GM12878 (cell line): Measurements from ENCODE around the gene KLHL22.

Source experiments
- ASH2L ChIP-seq: fragments of 300-600, 200-600 bp; sonication (generic); IDR thresholded peaks from 2 replicates; pipeline ENCODE4 v1.6.1; 2017; ENCODE audit warnings: low read depth, mild to moderate bottlenecking, borderline replicate concordance
- BCL11A ChIP-seq: IDR thresholded peaks from 2 replicates; pipeline ENCODE4 v1.6.1; 2011; ENCODE audit warnings: low read depth, low read length
- CTCF ChIP-seq, 3 experiments: IDR thresholded peaks in 2 of 3; conservative IDR thresholded peaks in 1 of 3; 2 replicates each; pipeline ENCODE4 v1.5.1; 2011; ENCODE audit warnings: low read depth in 3 of 3, low read length in 3 of 3, mild to moderate bottlenecking in 3 of 3, control low read depth in 2 of 3, moderate library complexity in 2 of 3, inconsistent platforms in 1 of 3, mixed read lengths in 1 of 3; ENCODE audit not compliant: control insufficient read depth in 2 of 3, insufficient read depth in 1 of 3; ENCODE audit errors: extremely low read depth in 1 of 3
- HDAC2 ChIP-seq: fragments of 200-600 bp; sonication (generic); IDR thresholded peaks from 2 replicates; pipeline ENCODE4 v1.6.1; 2017
- MAX ChIP-seq: IDR thresholded peaks from 2 replicates; pipeline ENCODE4 v1.6.1; 2012; ENCODE audit warnings: low read depth, low read length, improper control_type of control experiment
- POLR2AphosphoS5 ChIP-seq: IDR thresholded peaks from 2 replicates; pipeline ENCODE4 v1.6.1; 2011; ENCODE audit warnings: mild to moderate bottlenecking, low read length, inconsistent platforms
- RAD21 ChIP-seq: IDR thresholded peaks from 2 replicates; pipeline ENCODE4 v1.6.1; 2011; ENCODE audit warnings: mild to moderate bottlenecking, low read depth, low read length, moderate library complexity; ENCODE audit not compliant: insufficient read depth
- SRF ChIP-seq, 2 experiments: IDR thresholded peaks; 2 replicates each; pipeline ENCODE4 v1.6.1; 2011; ENCODE audit warnings: low read depth in 2 of 2, low read length in 2 of 2, mild to moderate bottlenecking in 1 of 2, moderate library complexity in 1 of 2
- TCF3 ChIP-seq: IDR thresholded peaks from 2 replicates; pipeline ENCODE4 v1.6.1; 2012; ENCODE audit warnings: low read depth, mild to moderate bottlenecking, low read length, borderline replicate concordance; ENCODE audit not compliant: insufficient read depth
- ZBTB11 ChIP-seq: fragments of 450-650 bp; formaldehyde crosslinking; IDR thresholded peaks from 2 replicates; pipeline ENCODE4 v1.5.0; 2022; ENCODE audit warnings: mild to moderate bottlenecking, missing genetic modification characterization
- ZNF274 ChIP-seq: IDR thresholded peaks from one replicate; pipeline ENCODE4 v1.8.0; 2011; ENCODE audit not compliant: insufficient read length, insufficient read depth
- TF ChIP-seq, protein P1 (sequence below): fragments of 450-650 bp; formaldehyde crosslinking; IDR thresholded peaks from 2 replicates; pipeline ENCODE4 v1.4.0; 2020; ENCODE audit warnings: mild to moderate bottlenecking, moderate library complexity
- TF ChIP-seq, protein P2 (sequence below): IDR thresholded peaks from 2 replicates; pipeline ENCODE4 v1.6.1; 2011; ENCODE audit warnings: low read depth, mild to moderate bottlenecking, low read length, moderate library complexity, borderline replicate concordance; ENCODE audit errors: extremely low read depth

DNA sequence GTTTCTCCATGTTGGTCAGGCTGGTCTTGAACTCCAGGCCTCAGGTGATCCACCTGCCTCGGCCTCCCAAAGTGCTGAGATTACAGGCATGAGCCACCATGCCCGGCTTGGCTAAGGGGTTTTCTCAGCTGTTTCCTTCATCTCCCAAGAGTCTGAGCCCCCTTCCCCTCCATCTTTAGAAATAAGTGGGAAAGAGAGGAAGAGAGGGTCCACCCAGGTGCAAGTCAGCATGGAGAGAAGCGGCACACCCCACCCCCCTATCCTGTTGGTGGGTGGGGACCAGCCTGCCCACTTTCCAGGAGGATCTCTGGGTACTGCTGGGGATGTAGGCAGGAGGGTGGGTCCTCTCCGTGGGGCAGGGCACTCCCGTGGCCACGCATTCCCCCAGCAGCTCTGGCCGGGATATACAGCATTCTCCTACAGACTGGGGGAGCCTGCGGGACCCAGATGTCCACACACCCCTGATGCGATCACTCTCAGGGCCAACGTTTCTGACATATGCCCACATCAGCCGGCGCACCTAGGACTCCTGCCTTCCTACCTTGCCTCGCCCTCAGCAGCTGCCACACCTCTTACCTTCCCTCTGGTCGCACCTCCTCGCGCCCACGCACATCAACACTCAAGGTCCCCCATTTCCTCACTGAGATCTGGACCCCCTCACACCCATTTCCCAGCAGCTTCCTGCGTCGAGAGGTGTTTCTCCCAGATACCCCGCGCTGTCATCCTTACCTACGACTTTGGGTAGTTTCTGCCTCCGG lies 66.9 kb downstream of the KLHL22 start:
- TF ChIP-seq MAX: no peak
- TF ChIP-seq CTCF (IDR thresholded peaks at IDR 0.05 in 2 of 3, conservative IDR thresholded peaks at IDR 0.05 in 1 of 3; ENCODE audit: control insufficient read depth in 2 of 3, extremely low read depth in 1 of 3, insufficient read depth in 1 of 3, low read depth in 3 of 3, low read length in 3 of 3): no peak
- TF ChIP-seq HDAC2: no peak
- TF ChIP-seq ZBTB11 (CRISPR knock-in tag): no peak
- TF ChIP-seq TCF3: no peak
- TF ChIP-seq ASH2L: no peak
- TF ChIP-seq SRF (IDR thresholded peaks at IDR 0.05; ENCODE audit: low read depth in 2 of 2, low read length in 2 of 2): no peak
- TF ChIP-seq RAD21: no peak
- TF ChIP-seq, protein P1, sequence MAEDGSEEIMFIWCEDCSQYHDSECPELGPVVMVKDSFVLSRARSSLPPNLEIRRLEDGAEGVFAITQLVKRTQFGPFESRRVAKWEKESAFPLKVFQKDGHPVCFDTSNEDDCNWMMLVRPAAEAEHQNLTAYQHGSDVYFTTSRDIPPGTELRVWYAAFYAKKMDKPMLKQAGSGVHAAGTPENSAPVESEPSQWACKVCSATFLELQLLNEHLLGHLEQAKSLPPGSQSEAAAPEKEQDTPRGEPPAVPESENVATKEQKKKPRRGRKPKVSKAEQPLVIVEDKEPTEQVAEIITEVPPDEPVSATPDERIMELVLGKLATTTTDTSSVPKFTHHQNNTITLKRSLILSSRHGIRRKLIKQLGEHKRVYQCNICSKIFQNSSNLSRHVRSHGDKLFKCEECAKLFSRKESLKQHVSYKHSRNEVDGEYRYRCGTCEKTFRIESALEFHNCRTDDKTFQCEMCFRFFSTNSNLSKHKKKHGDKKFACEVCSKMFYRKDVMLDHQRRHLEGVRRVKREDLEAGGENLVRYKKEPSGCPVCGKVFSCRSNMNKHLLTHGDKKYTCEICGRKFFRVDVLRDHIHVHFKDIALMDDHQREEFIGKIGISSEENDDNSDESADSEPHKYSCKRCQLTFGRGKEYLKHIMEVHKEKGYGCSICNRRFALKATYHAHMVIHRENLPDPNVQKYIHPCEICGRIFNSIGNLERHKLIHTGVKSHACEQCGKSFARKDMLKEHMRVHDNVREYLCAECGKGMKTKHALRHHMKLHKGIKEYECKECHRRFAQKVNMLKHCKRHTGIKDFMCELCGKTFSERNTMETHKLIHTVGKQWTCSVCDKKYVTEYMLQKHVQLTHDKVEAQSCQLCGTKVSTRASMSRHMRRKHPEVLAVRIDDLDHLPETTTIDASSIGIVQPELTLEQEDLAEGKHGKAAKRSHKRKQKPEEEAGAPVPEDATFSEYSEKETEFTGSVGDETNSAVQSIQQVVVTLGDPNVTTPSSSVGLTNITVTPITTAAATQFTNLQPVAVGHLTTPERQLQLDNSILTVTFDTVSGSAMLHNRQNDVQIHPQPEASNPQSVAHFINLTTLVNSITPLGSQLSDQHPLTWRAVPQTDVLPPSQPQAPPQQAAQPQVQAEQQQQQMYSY (CRISPR knock-in tag): no peak
- no peak for TF ChIP-seq BCL11A
- TF ChIP-seq, protein P2, sequence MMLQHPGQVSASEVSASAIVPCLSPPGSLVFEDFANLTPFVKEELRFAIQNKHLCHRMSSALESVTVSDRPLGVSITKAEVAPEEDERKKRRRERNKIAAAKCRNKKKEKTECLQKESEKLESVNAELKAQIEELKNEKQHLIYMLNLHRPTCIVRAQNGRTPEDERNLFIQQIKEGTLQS: no peak
- no peak for TF ChIP-seq ZNF274
- TF ChIP-seq POLR2AphosphoS5: no peak
